Stimulated activated CD4-positive, alpha-beta T cell treated with anti-CD3 and anti-CD28 coated beads, Interleukin-2, amount 100 ng/mL, for 48 hours (primary cell): ENCODE data around the gene PKP1.

Source experiments
- DNase-seq, 2 donors: peaks; one replicate each; pipeline ENCODE4 v3.0.0-alpha.2; 2020

PKP1 gene

DNA sequence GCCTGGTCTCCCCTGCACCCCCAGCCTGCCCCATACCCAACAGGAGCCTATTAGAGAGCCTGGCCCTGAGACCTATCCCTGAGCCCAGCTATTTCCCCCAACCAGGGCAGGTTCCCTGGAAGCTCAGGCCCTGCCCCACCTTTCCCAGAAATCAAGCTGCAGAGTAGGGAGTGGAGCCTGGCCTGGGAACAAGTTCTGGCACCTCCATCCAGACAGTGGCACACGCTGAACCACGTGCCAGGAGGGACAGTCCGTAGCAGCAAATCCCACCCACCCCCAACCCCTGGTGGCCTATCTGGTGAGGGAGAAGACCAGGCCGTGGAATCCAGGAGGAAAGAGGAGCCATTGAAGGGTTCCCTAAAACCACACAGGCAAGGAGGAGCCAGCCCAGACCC is 71.6 kb downstream of the PKP1 start:
- DNase-seq, result no peak

GRCh38 chr1:201355471-201355870 is 72.2 kb downstream of the PKP1 start:
- DNase-seq, result no peak

GRCh38 chr1:201356236-201356635 is 72.9 kb downstream of the PKP1 start:
- no peak for DNase-seq

DNA sequence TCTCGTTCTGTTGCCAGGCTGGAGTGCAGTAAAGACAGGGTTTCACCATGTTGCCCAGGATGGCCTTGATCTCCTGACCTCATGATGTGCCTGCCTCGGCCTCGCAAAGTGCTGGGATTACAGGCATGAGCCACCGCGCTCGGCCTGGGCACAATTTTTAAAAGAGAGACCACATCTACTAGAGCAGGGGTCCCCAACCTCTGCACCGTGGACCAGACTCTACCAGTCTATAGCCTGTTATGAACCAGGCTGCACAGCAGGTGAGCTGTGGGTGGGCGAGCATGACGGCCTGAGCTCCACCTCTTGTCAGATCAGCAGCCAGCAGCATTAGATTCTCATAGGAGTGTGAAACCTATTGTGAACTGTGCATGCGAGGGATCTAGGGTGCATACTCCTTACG is 73.4 kb downstream of the PKP1 start:
- DNase-seq, result no peak

DNA sequence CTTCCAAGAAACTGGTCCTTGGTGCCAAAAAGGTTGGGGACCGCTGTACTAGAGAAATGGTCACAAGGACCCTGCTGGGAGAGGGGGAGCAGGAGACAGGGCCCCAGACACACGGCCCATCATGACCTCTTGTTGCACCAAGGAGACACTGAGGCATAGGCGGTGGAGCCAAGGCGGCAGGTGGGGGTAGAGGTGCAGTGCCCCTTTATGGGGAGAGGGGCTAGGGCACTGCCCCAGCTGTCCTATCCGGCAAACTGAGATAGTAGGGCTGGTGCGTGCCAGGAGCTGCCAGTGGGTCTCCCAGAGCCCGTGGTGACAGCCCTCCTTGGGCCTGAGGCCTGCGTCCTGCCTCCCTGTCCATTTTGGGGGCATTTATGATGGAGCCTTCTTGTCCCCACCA is 73.9 kb downstream of the PKP1 start:
- DNase-seq, result no peak

GRCh38 chr1:201357636-201358348 is 74.5 kb downstream of the PKP1 start:
- DNase-seq, result no peak

DNA sequence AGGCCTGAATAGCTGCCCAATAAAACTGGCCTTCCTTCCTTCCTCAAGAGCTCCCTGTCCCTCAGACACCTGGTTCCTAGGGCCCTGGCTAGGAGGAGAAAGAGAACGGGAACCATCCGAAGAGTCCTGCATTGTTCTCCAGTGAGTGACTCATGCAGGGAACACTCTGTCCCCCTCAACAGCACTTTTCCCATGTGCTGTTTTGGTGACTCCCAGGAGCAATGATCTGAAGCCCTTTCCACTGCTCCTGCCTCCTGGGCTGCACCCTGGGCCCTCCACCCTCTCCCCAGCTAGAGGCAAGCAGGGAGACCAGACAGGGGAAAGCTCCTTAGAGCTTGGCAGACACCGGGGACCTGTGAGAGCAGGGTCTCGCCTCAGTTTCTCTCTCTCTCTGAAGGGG is 75.3 kb downstream of the PKP1 start:
- DNase-seq, result no peak

- no peak for DNase-seq
Observed at GRCh38 chr1:201359031-201359872, 75.9 kb downstream of the PKP1 start.

DNA sequence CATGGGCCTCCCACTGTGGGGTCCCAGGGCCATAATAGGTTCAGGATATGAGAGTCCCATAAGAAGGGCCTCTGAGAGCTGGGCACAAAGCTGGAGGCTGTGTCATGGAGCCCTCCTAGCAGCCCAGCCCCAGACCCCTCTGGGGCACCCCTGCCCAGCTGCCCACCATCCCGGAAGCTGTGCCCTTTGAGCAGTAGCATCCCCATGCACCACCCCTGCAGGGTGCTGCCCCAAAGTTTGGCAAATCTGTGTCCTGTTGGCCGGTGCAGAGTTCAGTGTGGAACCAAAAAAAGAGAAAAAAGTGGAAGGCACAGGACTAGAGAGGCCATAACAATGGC is 76.5 kb downstream of the PKP1 start:
- no peak for DNase-seq

- no peak for DNase-seq
Observed at GRCh38 chr1:201360486-201360885, 77.2 kb downstream of the PKP1 start.

DNA sequence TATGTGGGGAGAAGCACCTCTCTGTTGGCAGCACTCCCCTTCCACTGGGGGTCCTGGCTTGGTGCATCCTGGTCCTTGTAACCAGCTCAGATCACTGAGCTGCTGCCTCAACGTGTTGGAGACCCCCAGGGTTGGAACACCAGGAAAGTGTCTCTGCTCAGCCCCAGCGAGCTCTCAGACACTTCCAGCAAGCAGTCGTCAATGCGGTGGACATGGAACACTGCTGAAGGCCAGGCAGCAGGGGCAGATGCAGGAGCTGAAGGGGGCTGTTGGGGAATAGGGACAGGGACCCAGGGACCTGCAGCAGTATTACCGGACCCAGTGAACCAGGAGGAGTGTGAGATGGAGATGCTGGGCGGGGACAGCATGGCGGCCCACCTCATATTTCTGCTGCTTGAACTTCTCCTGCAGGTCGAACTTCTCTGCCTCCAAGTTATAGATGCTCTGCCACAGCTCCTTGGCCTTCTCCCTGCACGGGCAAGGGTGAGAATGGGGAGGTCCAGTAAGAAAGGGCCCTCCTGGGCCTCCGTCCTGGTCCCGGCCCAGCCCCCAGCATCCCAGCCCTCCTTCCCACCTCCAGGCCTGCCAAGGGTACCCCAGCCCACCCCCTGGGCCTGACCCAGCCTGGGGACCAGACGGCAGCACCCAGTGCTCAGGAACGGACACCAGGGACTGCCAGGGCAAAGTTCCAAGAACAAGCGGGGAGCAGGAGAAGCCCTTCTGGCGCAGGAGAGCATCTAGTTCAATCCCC is 77.8 kb downstream of the PKP1 start:
- no peak for DNase-seq

GRCh38 chr1:201361652-201362504 is 78.6 kb downstream of the PKP1 start:
- peak; percentile 23 to 30 for DNase-seq

DNA sequence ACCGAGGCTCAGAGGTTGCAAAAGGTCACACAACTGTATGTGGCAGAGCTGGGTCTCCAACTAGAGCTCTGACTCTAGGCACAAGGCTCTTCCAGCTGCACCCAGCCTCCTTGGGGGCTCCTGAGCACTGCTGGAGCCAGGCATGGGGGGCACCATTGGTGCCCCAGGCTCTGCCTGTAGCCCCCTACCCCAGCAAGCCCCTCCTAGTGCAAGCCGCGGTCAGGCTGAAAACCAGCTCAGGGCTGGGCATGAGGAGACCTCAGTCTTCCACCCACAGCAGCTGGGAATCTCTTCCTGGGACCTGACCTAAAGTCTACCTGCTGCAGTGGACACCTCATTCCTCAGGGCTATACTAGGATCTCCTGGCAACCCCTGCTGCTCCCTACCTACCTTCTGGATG is 79.6 kb downstream of the PKP1 start:
- DNase-seq, result no peak

DNA sequence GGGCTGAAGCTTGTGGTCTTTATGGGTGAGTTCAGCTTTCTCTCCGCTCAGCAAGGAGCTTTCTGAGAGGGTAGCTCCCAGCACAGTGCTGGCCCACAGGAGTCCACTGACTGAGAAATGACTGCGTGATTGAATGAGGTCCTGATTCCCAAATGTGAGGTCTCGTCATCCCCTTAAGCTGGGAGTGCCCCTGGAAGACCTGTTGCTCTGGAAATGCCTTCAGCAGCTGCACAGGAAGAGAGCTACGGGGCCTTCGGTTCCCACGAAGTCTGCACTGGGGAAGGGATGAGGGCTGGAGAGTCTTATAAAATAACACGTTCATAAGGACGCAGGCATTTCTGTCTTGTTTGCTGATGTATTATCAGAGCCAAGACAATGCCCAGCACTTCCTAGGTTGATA is 80.2 kb downstream of the PKP1 start:
- DNase-seq, result no peak

GRCh38 chr1:201364808-201365105 is 81.5 kb downstream of the PKP1 start:
- DNase-seq, result no peak

DNA sequence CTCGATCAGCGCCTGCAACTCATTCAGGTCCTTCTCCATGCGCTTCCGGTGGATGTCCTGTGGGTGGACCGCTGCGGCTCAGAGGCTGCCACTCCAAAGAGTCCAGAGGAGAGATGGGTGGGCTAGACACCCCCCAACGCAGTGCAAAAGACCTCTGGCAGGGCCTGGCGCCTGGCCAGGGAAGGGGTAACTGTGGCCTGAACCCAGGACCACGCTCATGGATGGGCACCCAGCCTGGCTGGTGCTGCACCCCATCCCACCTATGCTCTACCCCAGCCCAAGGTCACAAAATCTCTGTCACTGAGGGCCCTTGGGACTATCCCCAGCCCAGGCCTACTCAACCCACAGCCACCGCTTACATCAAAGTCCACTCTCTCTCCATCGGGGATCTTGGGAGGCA is 81.9 kb downstream of the PKP1 start:
- DNase-seq, result no peak

DNA sequence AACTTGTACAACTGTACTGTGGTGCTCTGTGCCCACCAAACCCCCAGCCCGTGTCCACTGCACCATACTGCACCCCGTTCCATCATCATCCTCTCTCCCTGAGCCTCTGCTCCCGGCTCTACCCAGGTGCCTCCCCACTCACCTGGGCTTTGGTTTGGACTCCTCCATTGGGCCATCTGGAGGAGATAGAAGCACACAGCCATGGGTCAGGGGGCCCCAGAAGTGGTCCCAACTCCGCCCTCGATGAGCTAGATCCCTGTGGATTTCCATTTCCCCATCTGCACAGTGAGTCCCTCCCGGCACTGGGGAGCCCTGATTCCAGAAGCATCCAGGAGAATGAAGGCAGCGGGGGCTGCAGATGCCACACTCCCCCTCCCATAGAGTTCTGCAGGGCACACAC is 83.4 kb downstream of the PKP1 start:
- no peak for DNase-seq

DNA sequence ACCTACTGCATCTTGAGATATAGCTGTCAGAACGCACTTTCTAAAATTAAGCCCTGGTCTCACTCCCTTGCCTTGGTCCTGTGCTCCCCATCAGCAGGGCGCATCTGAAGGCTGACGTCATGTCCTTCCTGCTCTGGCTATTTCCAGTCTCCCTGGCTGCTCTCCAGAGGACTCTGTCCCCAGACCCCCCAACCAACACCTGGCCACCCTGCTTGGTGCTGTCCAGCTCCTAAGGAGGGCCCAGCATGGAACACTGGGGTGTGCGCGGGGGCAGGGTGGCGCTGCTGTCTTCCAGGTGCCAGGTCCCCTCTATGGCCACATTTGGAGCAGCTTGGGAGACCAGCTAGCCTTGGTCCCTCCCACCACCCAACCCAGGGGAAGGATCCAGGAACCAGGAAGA is 85.9 kb downstream of the PKP1 start:
- DNase-seq, result no peak

GRCh38 chr1:201370500-201370899 is 87.2 kb downstream of the PKP1 start:
- no peak for DNase-seq

DNA sequence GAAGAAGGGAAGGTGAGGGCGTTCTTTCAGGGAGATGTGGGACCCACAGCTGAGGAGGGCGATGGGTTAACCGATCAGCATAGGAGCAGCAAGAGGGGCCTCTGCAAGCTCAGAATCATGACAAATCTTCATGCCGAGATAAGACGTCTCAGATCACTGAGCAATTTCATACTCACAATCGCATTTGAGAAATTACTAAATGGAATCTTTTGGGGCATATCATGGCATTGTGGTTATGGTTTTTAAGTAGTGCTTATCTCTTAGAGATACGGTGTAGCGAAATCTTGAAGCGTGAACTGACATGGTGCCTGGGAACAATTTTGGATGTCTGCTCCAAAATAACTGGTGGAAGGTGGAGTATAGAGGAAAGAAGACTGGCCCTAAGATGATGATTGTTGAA is 88.0 kb downstream of the PKP1 start:
- DNase-seq, result no peak

- no peak for DNase-seq
Observed at GRCh38 chr1:201371792-201372191, 88.5 kb downstream of the PKP1 start.

DNA sequence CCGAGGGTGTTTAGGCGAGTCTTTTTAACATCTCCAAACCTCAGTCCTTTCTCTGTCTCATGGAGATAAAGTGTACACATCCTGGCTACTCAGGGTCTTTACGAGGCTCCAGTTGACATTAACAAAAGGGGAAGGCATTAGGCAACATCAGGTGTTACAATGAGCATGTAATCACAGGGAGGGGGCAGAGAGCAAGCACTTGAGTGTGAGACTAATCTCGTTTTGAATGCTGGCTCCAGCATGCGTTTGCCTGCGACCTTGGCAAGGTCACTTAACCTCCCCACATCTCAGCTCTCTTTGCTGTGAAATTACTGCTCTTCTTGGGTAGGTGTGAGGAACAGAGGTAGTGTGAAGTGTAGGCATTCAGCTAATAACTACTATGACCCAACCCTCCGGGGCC is 91.1 kb downstream of the PKP1 start:
- DNase-seq, result no peak

- no peak for DNase-seq
Observed at GRCh38 chr1:201375169-201375568, 91.9 kb downstream of the PKP1 start.
